B cell (primary cell): ENCODE results near the gene CAMK2D. TPM values are rescaled to one million over a fixed set of nuclear protein-coding genes. Genes with fewer than 3 reads are reported as not detected.

ENCODE experiments used
- ATAC-seq: fragments of 200-7000 bp; cut with Tn5 transposase; one replicate; pipeline ENCODE4 v1.10.0; 2021; ENCODE audit warnings: low read depth, mild to moderate bottlenecking, moderate number of reproducible peaks, moderate library complexity
- CTCF ChIA-PET: fragments of 350-600 bp; sonication (Branson Sonifier 250); formaldehyde crosslinking; loops from one replicate; lab custom pipeline; 2021; ENCODE audit warnings: antibody characterized with exemption, inconsistent platforms; lab: Charles Lee
- POLR2A ChIA-PET: fragments of 350-600 bp; sonication (Branson Sonifier 250); formaldehyde crosslinking; loops from one replicate; lab custom pipeline; 2021; ENCODE audit warnings: antibody characterized with exemption; lab: Charles Lee
- DNase-seq: peaks from one replicate; pipeline ENCODE4 v3.0.0; 2013
- H2AFZ ChIP-seq: 2 replicates; pipeline ENCODE4 v1.6.1; 2012; ENCODE audit warnings: mild to moderate bottlenecking, low read depth, low read length; ENCODE audit not compliant: insufficient read depth, poor library complexity, severe bottlenecking
- H3K27ac ChIP-seq, 2 donors: 1 replicate in 1 of 2; 2 replicates in 1 of 2; pipeline ENCODE4 v1.5.1; 2012 to 2013; ENCODE audit warnings: low read length in 2 of 2, mild to moderate bottlenecking in 2 of 2, moderate library complexity in 1 of 2
- H3K27me3 ChIP-seq, 4 experiments: fragments of 200-600 bp in 1 of 4; sonication (generic) in 1 of 4; replicated peaks in 1 of 4; 1 replicate in 2 of 4; 2 replicates in 2 of 4; pipeline versions ENCODE4 v1.6.1 to v1.7.0; 2013 to 2016; ENCODE audit warnings: low read length in 3 of 4, mild to moderate bottlenecking in 2 of 4, mixed read lengths in 1 of 4, moderate library complexity in 1 of 4; ENCODE audit not compliant: insufficient read depth in 4 of 4, control insufficient read depth in 3 of 4; ENCODE audit errors: control extremely low read depth in 1 of 4
- H3K36me3 ChIP-seq, 2 experiments: replicated peaks in 1 of 2; 1 replicate in 1 of 2; 2 replicates in 1 of 2; pipeline versions ENCODE4 v1.6.1 to v1.7.1; 2013; ENCODE audit warnings: low read length in 1 of 2; ENCODE audit not compliant: insufficient read depth in 2 of 2, control insufficient read depth in 1 of 2; ENCODE audit errors: control extremely low read depth in 1 of 2, extremely low read depth in 1 of 2
- H3K4me1 ChIP-seq, 2 donors: fragments of 200-600 bp in 1 of 2; sonication (generic) in 1 of 2; 1 replicate in 1 of 2; 2 replicates in 1 of 2; pipeline versions ENCODE4 v1.5.1 to v1.6.1; 2013 to 2017; ENCODE audit warnings: low read length in 2 of 2; ENCODE audit not compliant: control insufficient read depth in 2 of 2, insufficient read depth in 2 of 2
- H3K4me2 ChIP-seq: replicated peaks from 2 replicates; pipeline ENCODE3; 2012; ENCODE audit warnings: mild to moderate bottlenecking, low read depth, low read length; ENCODE audit not compliant: poor library complexity, severe bottlenecking
- H3K4me3 ChIP-seq, 5 experiments: fragments of 200-600 bp in 1 of 5; sonication (generic) in 1 of 5; 1 replicate in 3 of 5; 2 replicates in 2 of 5; pipeline versions ENCODE4 v1.5.1 to v1.7.0; 2011 to 2016; ENCODE audit warnings: low read length in 4 of 5, mild to moderate bottlenecking in 4 of 5, low read depth in 2 of 5, control low read depth in 1 of 5, moderate library complexity in 1 of 5; ENCODE audit not compliant: insufficient read depth in 1 of 5; ENCODE audit errors: control extremely low read depth in 1 of 5, extremely low read depth in 1 of 5
- H3K79me2 ChIP-seq: fragments of 200-600 bp; sonication (generic); one replicate; pipeline ENCODE4 v1.6.0; 2016; ENCODE audit warnings: low read length; ENCODE audit not compliant: control insufficient read depth, insufficient read depth
- H3K9ac ChIP-seq: fragments of 200-600 bp; sonication (generic); 2 replicates; pipeline ENCODE4 v1.6.1; 2017; ENCODE audit warnings: mild to moderate bottlenecking, low read length, moderate library complexity
- H3K9me3 ChIP-seq, 3 donors: one replicate each; pipeline versions ENCODE4 v1.6.1 to v1.7.1; 2013; ENCODE audit warnings: low read length in 2 of 3; ENCODE audit not compliant: control insufficient read depth in 2 of 3, insufficient read depth in 1 of 3; ENCODE audit errors: control extremely low read depth in 1 of 3
- H4K20me1 ChIP-seq: 2 replicates; pipeline ENCODE4 v1.6.0; 2012; ENCODE audit warnings: mild to moderate bottlenecking, low read length; ENCODE audit not compliant: insufficient read depth, control insufficient read depth, poor library complexity, severe bottlenecking
- H3K27ac Mint-ChIP-seq: one replicate; pipeline ENCODE4 v1.8.0; 2021; ENCODE audit warnings: mixed read lengths
- H3K27me3 Mint-ChIP-seq: one replicate; pipeline ENCODE4 v1.8.0; 2021; ENCODE audit warnings: mixed read lengths
- H3K4me1 Mint-ChIP-seq: one replicate; pipeline ENCODE4 v1.8.0; 2021; ENCODE audit warnings: mixed read lengths
- H3K4me3 Mint-ChIP-seq: one replicate; pipeline ENCODE4 v1.8.0; 2021; ENCODE audit warnings: mixed read lengths
- H3K9me3 Mint-ChIP-seq: one replicate; pipeline ENCODE4 v1.8.0; 2022; ENCODE audit warnings: mixed read lengths; ENCODE audit not compliant: insufficient read depth
- EZH2 ChIP-seq: IDR thresholded peaks from 2 replicates; pipeline ENCODE4 v1.6.1; 2012; ENCODE audit warnings: borderline replicate concordance, low read depth, mild to moderate bottlenecking, moderate library complexity, low read length; ENCODE audit not compliant: insufficient read depth, poor library complexity, severe bottlenecking
- WGBS: methylation state at CpG from one replicate; pipeline ENCODE4 v1.1.5; 2013; ENCODE audit warnings: missing lambda C conversion rate; ENCODE audit not compliant: insufficient coverage; 5-methylcytosine and 5-hydroxymethylcytosine counted together
- intact Hi-C: fragments of 100-400 bp; cut with micrococcal nuclease; formaldehyde crosslinking; loops from one replicate; pipeline ENCODE4 v1.10.0; 2022
- polyA plus RNA-seq: library from polyadenylated mRNA; depleted of rRNA; stranded (reverse); fragments of >200 nt; gene quantifications from 2 replicates; pipeline ENCODE4 v1.2.3, GENCODE V29; 2012
- total RNA-seq, 2 donors: library from RNA; stranded (reverse); fragments of 120-200 nt in 1 of 2; gene quantifications; 1 replicate in 1 of 2; 2 replicates in 1 of 2; pipeline versions ENCODE4 v1.2.3 to v1.2.4, GENCODE V29; 2013 to 2022
- TF ChIP-seq, protein P1 (sequence below): fragments of 200-600 bp; IDR thresholded peaks from one replicate; pipeline ENCODE4 v1.8.0; 2022; ENCODE audit warnings: antibody characterized with exemption, mild to moderate bottlenecking

CAMK2D gene
- total and polyA plus RNA-seq, 2 donors (not counting 1 experiment from before 2014, with no cell fraction given) = 26.3 to 57.0 TPM

- Histone ChIP-seq H3K4me1 (peaks cover 14 to 25% of the 10 kb centered on the region in 2 donors), H3K4me3 (no peak overlapping the region), H3K9ac (no peak overlapping the region), H3K27ac (no peak overlapping the region), H3K79me2 (peaks cover 94% of the 10 kb centered on the region), H4K20me1 (no peaks in the 10 kb centered on the region), H3K36me3 (peaks cover 0 to 17% of the 10 kb centered on the region in 2 experiments), H3K27me3 (no peaks in the 10 kb centered on the region), H3K4me2 (no peak overlapping the region), H3K9me3 (no peaks in the 10 kb centered on the region), H2AFZ (no peak overlapping the region)
- CTCF ChIA-PET = interaction anchor here (1.3 to 3.2 kb wide), 2 partner anchors 11 to 42 kb away, joined by 5 to 11 read pairs; no protein-coding TSS in a partner anchor
- 100% methylated on average over 1 of the region's 2 CpGs for WGBS
- ATAC-seq (no peak), DNase-seq (no peak)
- Mint-ChIP-seq H3K4me1 (peaks cover 62% of the 10 kb centered on the region), H3K27me3 (no peaks in the 10 kb centered on the region), H3K9me3 (no peaks in the 10 kb centered on the region), H3K4me3 (no peak overlapping the region), H3K27ac (no peak overlapping the region)
- no peak for TF ChIP-seq EZH2
- TF ChIP-seq, protein P1, sequence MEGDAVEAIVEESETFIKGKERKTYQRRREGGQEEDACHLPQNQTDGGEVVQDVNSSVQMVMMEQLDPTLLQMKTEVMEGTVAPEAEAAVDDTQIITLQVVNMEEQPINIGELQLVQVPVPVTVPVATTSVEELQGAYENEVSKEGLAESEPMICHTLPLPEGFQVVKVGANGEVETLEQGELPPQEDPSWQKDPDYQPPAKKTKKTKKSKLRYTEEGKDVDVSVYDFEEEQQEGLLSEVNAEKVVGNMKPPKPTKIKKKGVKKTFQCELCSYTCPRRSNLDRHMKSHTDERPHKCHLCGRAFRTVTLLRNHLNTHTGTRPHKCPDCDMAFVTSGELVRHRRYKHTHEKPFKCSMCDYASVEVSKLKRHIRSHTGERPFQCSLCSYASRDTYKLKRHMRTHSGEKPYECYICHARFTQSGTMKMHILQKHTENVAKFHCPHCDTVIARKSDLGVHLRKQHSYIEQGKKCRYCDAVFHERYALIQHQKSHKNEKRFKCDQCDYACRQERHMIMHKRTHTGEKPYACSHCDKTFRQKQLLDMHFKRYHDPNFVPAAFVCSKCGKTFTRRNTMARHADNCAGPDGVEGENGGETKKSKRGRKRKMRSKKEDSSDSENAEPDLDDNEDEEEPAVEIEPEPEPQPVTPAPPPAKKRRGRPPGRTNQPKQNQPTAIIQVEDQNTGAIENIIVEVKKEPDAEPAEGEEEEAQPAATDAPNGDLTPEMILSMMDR = no peak
- intact Hi-C loops = no loop called here
- POLR2A ChIA-PET = no interaction called here
Observed at GRCh38 chr4:113625902-113626301, 135.6 kb downstream of the CAMK2D start.

DNA sequence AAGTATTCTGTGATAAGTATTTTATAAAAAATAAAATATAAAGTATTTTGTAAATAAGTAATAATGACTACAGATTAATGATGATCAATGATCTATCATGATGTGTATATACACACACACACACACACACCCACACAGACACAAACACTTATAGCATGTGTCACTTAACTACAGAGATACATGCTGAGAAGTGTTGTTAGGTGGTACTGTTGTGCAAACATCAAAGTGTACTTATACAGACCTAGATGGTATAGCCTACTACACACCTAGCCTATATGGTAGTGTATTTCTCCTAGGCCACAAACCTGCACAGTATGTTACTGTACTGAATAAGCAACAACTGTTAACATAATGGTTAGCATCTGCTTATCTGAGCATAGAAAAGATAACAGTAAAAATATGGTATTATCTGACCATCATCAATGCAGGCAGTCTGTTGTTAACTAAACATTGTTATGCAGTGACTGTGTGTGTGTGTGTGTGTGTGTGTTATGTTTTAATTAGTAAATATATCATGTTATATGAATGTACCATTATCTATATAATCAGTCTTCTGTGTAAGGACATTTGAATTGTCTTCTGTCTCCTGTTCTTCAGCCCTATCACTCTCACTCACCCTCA lies 138.2 kb downstream of the CAMK2D start:
- H3K9ac ChIP-seq = no peak overlapping the region
- no peaks in the 10 kb centered on the region for H3K9me3 ChIP-seq
- peaks cover 86% of the 10 kb centered on the region for H3K79me2 ChIP-seq
- peaks cover 0 to 17% of the 10 kb centered on the region in 2 experiments for H3K36me3 ChIP-seq
- no peaks in the 10 kb centered on the region for H4K20me1 ChIP-seq
- peaks cover 31 to 39% of the 10 kb centered on the region in 2 donors for H3K4me1 ChIP-seq
- peaks cover 48% of the 10 kb centered on the region for H3K4me1 Mint-ChIP-seq
- TF ChIP-seq, protein P1 = no peak
- TF ChIP-seq EZH2 = no peak
- H3K27me3 ChIP-seq = no peaks in the 10 kb centered on the region
- no peak overlapping the region for H3K27ac ChIP-seq
- no peak for DNase-seq
- H3K4me2 ChIP-seq = no peak overlapping the region
- no peaks in the 10 kb centered on the region for H3K9me3 Mint-ChIP-seq
- POLR2A ChIA-PET = no interaction called here
- H3K4me3 ChIP-seq = no peak overlapping the region
- no peak for ATAC-seq
- CTCF ChIA-PET = no interaction called here
- H3K27me3 Mint-ChIP-seq = no peaks in the 10 kb centered on the region
- no peak overlapping the region for H3K27ac Mint-ChIP-seq
- H2AFZ ChIP-seq = no peak overlapping the region
- no peak overlapping the region for H3K4me3 Mint-ChIP-seq
- intact Hi-C loops = no loop called here
